Measurements from ENCODE around the gene MRPL42. TPM values are rescaled to one million over a fixed set of nuclear protein-coding genes. Genes with fewer than 3 reads are reported as not detected.

MRPL42 gene
- total RNA-seq, 2 experiments from 2014 or later: 93.8 to 95.8 TPM

DNA sequence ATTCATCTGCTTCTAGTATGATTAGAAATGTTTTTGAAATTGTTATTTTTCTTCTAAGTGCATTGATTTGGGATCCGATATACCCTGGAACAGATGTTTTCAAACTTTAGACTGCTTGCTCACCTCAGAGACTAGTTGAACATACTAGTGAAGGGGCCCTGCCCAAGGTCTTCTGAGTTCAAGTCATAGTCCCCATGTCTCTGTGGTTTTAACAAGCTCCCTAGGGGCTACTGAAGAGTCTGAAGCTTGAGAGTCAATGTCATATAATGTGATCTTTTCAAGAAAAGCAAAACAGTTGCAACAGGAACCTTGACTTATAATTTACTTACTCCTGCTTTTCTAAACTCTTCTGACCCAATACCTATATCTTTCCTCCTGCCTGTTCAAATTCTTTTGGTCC lies 18.0 kb upstream of the MRPL42 start:
- no peak for DNase-seq
- intact Hi-C loops (cut with micrococcal nuclease): no loop called here
- H3K9me3 Mint-ChIP-seq: no peaks in the 10 kb centered on the region
- no peaks in the 10 kb centered on the region for H3K27me3 Mint-ChIP-seq (ENCODE audit: low read depth)
- H3K4me3 Mint-ChIP-seq: no peak overlapping the region
- no peak overlapping the region for H3K27ac Mint-ChIP-seq
- H3K36me3 Mint-ChIP-seq (ENCODE audit: low read depth): no peaks in the 10 kb centered on the region
- H3K4me1 Mint-ChIP-seq (ENCODE audit: low read depth): peaks cover 22% of the 10 kb centered on the region
- CTCF ChIA-PET: interaction anchor here (0.7 kb wide), 1 partner anchor 35 kb away, joined by 3 read pairs; no protein-coding TSS in a partner anchor

DNA sequence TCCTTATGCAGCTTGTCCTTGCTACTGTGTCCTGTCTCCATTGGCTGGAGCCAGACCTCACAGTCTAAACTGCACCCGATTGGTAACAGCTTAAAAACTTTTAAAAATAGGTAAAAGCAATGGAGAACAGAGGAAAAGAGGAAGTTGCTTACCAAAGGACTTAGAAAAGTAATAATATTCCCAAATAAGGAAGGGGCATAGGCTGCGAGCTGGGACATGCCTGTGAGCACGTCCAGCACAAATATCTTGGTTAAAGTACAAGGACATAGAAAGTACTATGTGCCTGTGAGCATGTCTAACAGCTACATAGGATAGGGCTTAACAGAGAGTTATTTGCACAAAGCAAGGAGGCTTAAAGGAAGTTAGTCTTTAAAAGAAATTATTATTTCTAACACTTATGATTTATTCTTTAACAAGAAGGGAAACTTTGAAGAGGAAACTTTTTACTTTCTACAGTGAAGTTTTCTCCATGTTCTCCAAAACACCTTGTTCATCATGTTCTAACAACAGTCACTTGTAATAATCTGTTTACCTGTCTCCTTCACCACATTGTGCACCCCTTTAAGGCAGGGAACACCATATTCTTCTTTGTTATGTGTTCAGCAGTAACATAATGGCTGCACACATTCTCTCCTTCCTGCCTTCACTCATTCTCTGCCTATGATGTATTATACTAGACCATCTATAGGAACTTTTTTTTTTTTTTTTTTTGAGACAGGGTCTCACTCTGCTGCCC lies 15.7 kb upstream of the MRPL42 start:
- H3K27me3 Mint-ChIP-seq (ENCODE audit: low read depth): no peaks in the 10 kb centered on the region
- CTCF ChIA-PET: no interaction called here
- H3K4me3 Mint-ChIP-seq: no peak overlapping the region
- H3K4me1 Mint-ChIP-seq (ENCODE audit: low read depth): peaks cover 22% of the 10 kb centered on the region
- H3K27ac Mint-ChIP-seq: no peak overlapping the region
- H3K36me3 Mint-ChIP-seq (ENCODE audit: low read depth): no peaks in the 10 kb centered on the region
- H3K9me3 Mint-ChIP-seq: no peaks in the 10 kb centered on the region
- no peak for DNase-seq
- intact Hi-C loops (cut with micrococcal nuclease): no loop called here

GRCh38 chr12:93453633-93454032 lies 13.7 kb upstream of the MRPL42 start:
- CTCF ChIA-PET: no interaction called here
- H3K4me1 Mint-ChIP-seq (ENCODE audit: low read depth): peaks cover 8% of the 10 kb centered on the region

DNA sequence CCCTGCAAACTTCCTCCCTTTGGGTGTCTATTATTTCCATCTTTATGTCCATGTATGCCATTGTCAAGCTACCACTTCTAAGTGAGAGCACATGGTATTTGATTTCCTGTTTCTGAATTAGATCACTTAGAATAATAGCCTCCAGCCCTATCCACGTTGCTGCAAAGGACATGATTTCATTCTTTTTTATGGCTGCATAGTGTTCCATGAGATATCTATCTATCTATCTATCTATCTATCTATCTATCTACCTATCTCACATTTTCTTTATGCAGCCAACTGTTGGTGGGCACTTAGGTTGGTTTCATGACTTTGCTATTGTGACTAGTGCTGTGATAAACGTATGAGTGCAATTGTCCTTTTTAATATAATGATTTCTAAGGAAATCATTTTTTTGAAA lies 11.2 kb upstream of the MRPL42 start:
- H3K9me3 Mint-ChIP-seq: no peaks in the 10 kb centered on the region
- no peaks in the 10 kb centered on the region for H3K27me3 Mint-ChIP-seq (ENCODE audit: low read depth)
- H3K4me3 Mint-ChIP-seq: no peak overlapping the region
- H3K36me3 Mint-ChIP-seq (ENCODE audit: low read depth): no peaks in the 10 kb centered on the region
- no peak overlapping the region for H3K27ac Mint-ChIP-seq
- no peak for DNase-seq
- intact Hi-C loops (cut with micrococcal nuclease): no loop called here
- CTCF ChIA-PET: no interaction called here
- no peaks in the 10 kb centered on the region for H3K4me1 Mint-ChIP-seq (ENCODE audit: low read depth)

More at GRCh38 chr12:93453633-93454032, 13.7 kb upstream of the MRPL42 start:
- Mint-ChIP-seq H3K27me3 (ENCODE audit: low read depth) (no peaks in the 10 kb centered on the region), H3K36me3 (ENCODE audit: low read depth) (no peaks in the 10 kb centered on the region), H3K4me3 (no peak overlapping the region), H3K9me3 (no peaks in the 10 kb centered on the region), H3K27ac (no peak overlapping the region)
- DNase-seq: no peak
- intact Hi-C loops (cut with micrococcal nuclease): no loop called here

GRCh38 chr12:93459097-93459496 lies 8.2 kb upstream of the MRPL42 start:
- H3K4me3 Mint-ChIP-seq: no peak overlapping the region
- no peaks in the 10 kb centered on the region for H3K9me3 Mint-ChIP-seq
- H3K36me3 Mint-ChIP-seq (ENCODE audit: low read depth): no peaks in the 10 kb centered on the region
- no peak for DNase-seq
- intact Hi-C loops (cut with micrococcal nuclease): no loop called here
- H3K27me3 Mint-ChIP-seq (ENCODE audit: low read depth): no peaks in the 10 kb centered on the region
- no peak overlapping the region for H3K27ac Mint-ChIP-seq
- CTCF ChIA-PET: no interaction called here
- H3K4me1 Mint-ChIP-seq (ENCODE audit: low read depth): no peaks in the 10 kb centered on the region

DNA sequence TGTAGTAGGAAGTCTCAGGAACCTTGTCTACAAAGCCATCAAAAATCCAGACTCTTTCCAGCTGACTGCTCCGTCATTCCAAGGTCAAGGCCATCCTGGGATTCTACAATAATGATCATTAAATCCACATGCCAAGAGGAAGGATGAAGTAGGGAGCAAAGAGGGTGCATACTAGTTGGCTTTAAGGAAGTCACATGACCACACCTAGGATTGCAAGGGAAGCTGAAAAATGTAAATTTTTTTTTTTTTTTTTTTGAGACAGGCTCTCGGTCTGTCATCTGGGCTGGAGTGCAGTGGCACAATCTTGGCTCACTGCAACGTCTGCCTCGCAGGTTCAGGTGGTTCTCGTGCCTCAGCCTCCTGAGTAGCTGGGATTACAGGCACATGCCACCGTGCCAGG lies 7.3 kb upstream of the MRPL42 start:
- CTCF ChIA-PET: no interaction called here
- Mint-ChIP-seq H3K36me3 (ENCODE audit: low read depth) (no peaks in the 10 kb centered on the region), H3K4me1 (ENCODE audit: low read depth) (no peaks in the 10 kb centered on the region), H3K9me3 (no peaks in the 10 kb centered on the region), H3K4me3 (no peak overlapping the region), H3K27me3 (ENCODE audit: low read depth) (no peaks in the 10 kb centered on the region), H3K27ac (no peak overlapping the region)
- DNase-seq: no peak
- intact Hi-C loops (cut with micrococcal nuclease): no loop called here

GRCh38 chr12:93460902-93461301 lies 6.4 kb upstream of the MRPL42 start:
- intact Hi-C loops (cut with micrococcal nuclease): no loop called here
- H3K27ac Mint-ChIP-seq: no peak overlapping the region
- H3K4me3 Mint-ChIP-seq: no peak overlapping the region
- H3K27me3 Mint-ChIP-seq (ENCODE audit: low read depth): no peaks in the 10 kb centered on the region
- CTCF ChIA-PET: no interaction called here
- no peaks in the 10 kb centered on the region for H3K36me3 Mint-ChIP-seq (ENCODE audit: low read depth)
- no peaks in the 10 kb centered on the region for H3K9me3 Mint-ChIP-seq
- no peaks in the 10 kb centered on the region for H3K4me1 Mint-ChIP-seq (ENCODE audit: low read depth)
- DNase-seq: no peak

- intact Hi-C loops (cut with micrococcal nuclease): no loop called here
- CTCF ChIA-PET: no interaction called here
- H3K4me3 Mint-ChIP-seq: no peak overlapping the region
- no peak overlapping the region for H3K27ac Mint-ChIP-seq
- H3K4me1 Mint-ChIP-seq (ENCODE audit: low read depth): no peaks in the 10 kb centered on the region
- H3K36me3 Mint-ChIP-seq (ENCODE audit: low read depth): no peaks in the 10 kb centered on the region
- DNase-seq: no peak
- H3K9me3 Mint-ChIP-seq: no peaks in the 10 kb centered on the region
- H3K27me3 Mint-ChIP-seq (ENCODE audit: low read depth): no peaks in the 10 kb centered on the region
Observed at GRCh38 chr12:93461503-93461902, 5.8 kb upstream of the MRPL42 start.

DNA sequence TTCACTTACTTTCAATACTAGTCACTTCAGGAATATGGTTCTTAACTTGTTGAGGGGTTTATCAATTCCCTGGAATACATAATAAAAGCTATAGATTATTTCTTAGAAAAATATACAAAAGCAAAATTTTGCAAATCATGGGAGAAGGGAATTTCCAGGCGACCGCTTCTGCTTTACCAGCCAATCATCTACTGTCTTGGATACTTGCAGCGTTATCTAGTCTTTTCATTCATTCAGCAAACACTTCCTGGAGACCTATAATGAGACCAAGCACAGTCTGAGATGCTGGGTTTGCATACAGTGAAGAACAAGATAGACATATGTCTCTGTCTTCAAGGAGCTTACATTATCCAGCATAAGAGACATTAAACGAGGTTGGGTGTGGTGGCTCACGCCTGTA lies 1.5 kb upstream of the MRPL42 start:
- H3K27me3 Mint-ChIP-seq (ENCODE audit: low read depth): no peaks in the 10 kb centered on the region
- H3K27ac Mint-ChIP-seq: no peak overlapping the region
- no peak for DNase-seq
- H3K36me3 Mint-ChIP-seq (ENCODE audit: low read depth): peaks cover 9% of the 10 kb centered on the region
- no peaks in the 10 kb centered on the region for H3K9me3 Mint-ChIP-seq
- no peak overlapping the region for H3K4me3 Mint-ChIP-seq
- CTCF ChIA-PET: no interaction called here
- intact Hi-C loops (cut with micrococcal nuclease): loop anchor here (5.0 kb wide), 1 partner anchor 369 kb away; no protein-coding TSS in a partner anchor
- peaks cover 29% of the 10 kb centered on the region for H3K4me1 Mint-ChIP-seq (ENCODE audit: low read depth)

- DNase-seq: no peak
- H3K9me3 Mint-ChIP-seq: no peaks in the 10 kb centered on the region
- H3K4me1 Mint-ChIP-seq (ENCODE audit: low read depth): peaks cover 32% of the 10 kb centered on the region
- peak overlapping the region; percentile 91 for H3K27ac Mint-ChIP-seq
- intact Hi-C loops (cut with micrococcal nuclease): loop anchor here (1.0 to 5.0 kb wide), 7 partner anchors 18 to 478 kb away; partner anchors contain the start of genes CRADD and NUDT4
- H3K4me3 Mint-ChIP-seq: peak overlapping the region; percentile 95
- H3K27me3 Mint-ChIP-seq (ENCODE audit: low read depth): no peaks in the 10 kb centered on the region
- CTCF ChIA-PET: interaction anchor here (0.6 to 1.6 kb wide), 6 partner anchors 23 to 259 kb away, joined by 3 to 5 read pairs (median 4); partner anchors contain the start of gene UBE2N
- H3K36me3 Mint-ChIP-seq (ENCODE audit: low read depth): peaks cover 10% of the 10 kb centered on the region
Observed at GRCh38 chr12:93466625-93467350, 526 bp upstream of the MRPL42 start.

DNA sequence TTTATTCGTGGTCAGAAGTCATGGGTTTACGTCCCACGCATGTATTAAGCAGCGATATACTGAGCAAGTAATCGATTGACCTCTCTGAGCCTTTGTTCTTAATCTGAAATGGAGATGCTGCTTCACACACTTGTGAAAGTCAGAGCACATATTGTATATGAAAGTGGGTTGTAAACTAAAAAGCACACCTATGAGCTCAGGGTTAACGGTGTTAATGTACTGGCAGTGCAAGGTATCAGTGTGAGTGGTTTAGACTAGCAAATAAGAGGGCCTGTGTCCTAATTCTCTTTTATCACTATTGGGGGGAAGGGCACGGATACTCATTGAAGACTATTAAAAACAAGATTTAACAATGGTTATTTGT lies 676 bp downstream of the MRPL42 start:
- CTCF ChIA-PET: interaction anchor here (0.6 to 1.6 kb wide), 11 partner anchors 9 to 912 kb away, joined by 3 to 7 read pairs (median 4); partner anchors contain the start of gene UBE2N
- intact Hi-C loops (cut with micrococcal nuclease): loop anchor here (5.0 kb wide), 1 partner anchor 371 kb away; no protein-coding TSS in a partner anchor
- no peaks in the 10 kb centered on the region for H3K27me3 Mint-ChIP-seq (ENCODE audit: low read depth)
- H3K36me3 Mint-ChIP-seq (ENCODE audit: low read depth): peaks cover 12% of the 10 kb centered on the region
- no peaks in the 10 kb centered on the region for H3K9me3 Mint-ChIP-seq
- peak overlapping the region; percentile 91 for H3K27ac Mint-ChIP-seq
- H3K4me3 Mint-ChIP-seq: peak overlapping the region; percentile 95
- no peak for DNase-seq
- H3K4me1 Mint-ChIP-seq (ENCODE audit: low read depth): peaks cover 32% of the 10 kb centered on the region

GRCh38 chr12:93469386-93469785 lies 2.1 kb downstream of the MRPL42 start:
- CTCF ChIA-PET: interaction anchor here (1.0 to 1.3 kb wide), 2 partner anchors 10 to 33 kb away, joined by 3 to 4 read pairs; no protein-coding TSS in a partner anchor
- Mint-ChIP-seq H3K27me3 (ENCODE audit: low read depth) (no peaks in the 10 kb centered on the region), H3K4me3 (no peak overlapping the region), H3K4me1 (ENCODE audit: low read depth) (peaks cover 32% of the 10 kb centered on the region), H3K36me3 (ENCODE audit: low read depth) (peaks cover 14% of the 10 kb centered on the region), H3K27ac (no peak overlapping the region), H3K9me3 (no peaks in the 10 kb centered on the region)
- intact Hi-C loops (cut with micrococcal nuclease): loop anchor here (5.0 kb wide), 1 partner anchor 372 kb away; no protein-coding TSS in a partner anchor
- no peak for DNase-seq

All from activated naive CD4-positive, alpha-beta T cell treated with anti-CD3 and anti-CD28 coated beads for 36 hours (primary cell).